ENCODE measurements around the gene MMP20. TPM values are rescaled to one million over a fixed set of nuclear protein-coding genes. Genes with fewer than 3 reads are reported as not detected.

Gene MMP20, protein sequence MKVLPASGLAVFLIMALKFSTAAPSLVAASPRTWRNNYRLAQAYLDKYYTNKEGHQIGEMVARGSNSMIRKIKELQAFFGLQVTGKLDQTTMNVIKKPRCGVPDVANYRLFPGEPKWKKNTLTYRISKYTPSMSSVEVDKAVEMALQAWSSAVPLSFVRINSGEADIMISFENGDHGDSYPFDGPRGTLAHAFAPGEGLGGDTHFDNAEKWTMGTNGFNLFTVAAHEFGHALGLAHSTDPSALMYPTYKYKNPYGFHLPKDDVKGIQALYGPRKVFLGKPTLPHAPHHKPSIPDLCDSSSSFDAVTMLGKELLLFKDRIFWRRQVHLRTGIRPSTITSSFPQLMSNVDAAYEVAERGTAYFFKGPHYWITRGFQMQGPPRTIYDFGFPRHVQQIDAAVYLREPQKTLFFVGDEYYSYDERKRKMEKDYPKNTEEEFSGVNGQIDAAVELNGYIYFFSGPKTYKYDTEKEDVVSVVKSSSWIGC
- not detected for total RNA-seq

DNA sequence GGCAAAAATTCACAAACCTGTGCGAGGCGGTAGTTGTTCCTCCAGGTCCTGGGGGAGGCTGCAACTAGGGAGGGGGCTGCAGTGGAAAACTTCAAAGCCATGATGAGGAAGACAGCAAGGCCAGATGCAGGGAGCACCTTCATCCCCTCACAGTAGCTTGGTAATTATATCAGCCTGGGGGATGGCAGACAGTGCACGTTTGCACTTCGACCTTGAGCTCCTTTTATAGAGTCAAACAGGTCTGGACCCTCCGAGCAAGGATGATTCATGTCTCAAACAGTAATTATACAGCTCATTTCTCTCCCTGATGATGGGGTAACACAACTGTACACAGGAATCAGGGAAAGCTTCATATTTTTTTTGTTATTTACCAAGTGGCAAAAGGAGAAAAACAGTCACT lies at the start of gene MMP20:
Gene MMP20, minus strand, starts transcription at position 156 of the 400 bp plus-strand sequence. Its CDS starts 13 bp downstream, at position 143.
- Histone ChIP-seq H3K36me3 (no peaks in the 10 kb centered on the region), H3K4me3 (no peak within 1 kb of the TSS), H3K27ac (no peak within 1 kb of the TSS), H3K4me1 (no peaks in the 10 kb centered on the region), H3K27me3 (no peaks in the 10 kb centered on the region), H3K9me3 (no peaks in the 10 kb centered on the region)
- 79% methylated on average over 5 of the region's 5 CpGs for WGBS
- DNase-seq (ENCODE audit: low spot score in 2 of 2), result no peak
- TF ChIP-seq, protein P1, sequence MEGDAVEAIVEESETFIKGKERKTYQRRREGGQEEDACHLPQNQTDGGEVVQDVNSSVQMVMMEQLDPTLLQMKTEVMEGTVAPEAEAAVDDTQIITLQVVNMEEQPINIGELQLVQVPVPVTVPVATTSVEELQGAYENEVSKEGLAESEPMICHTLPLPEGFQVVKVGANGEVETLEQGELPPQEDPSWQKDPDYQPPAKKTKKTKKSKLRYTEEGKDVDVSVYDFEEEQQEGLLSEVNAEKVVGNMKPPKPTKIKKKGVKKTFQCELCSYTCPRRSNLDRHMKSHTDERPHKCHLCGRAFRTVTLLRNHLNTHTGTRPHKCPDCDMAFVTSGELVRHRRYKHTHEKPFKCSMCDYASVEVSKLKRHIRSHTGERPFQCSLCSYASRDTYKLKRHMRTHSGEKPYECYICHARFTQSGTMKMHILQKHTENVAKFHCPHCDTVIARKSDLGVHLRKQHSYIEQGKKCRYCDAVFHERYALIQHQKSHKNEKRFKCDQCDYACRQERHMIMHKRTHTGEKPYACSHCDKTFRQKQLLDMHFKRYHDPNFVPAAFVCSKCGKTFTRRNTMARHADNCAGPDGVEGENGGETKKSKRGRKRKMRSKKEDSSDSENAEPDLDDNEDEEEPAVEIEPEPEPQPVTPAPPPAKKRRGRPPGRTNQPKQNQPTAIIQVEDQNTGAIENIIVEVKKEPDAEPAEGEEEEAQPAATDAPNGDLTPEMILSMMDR (IDR thresholded peaks at IDR 0.05), result no peak
- TF ChIP-seq POLR2AphosphoS5 (IDR thresholded peaks at IDR 0.05), result no peak
- no peak for TF ChIP-seq POLR2A (IDR thresholded peaks at IDR 0.05)
- no peak for TF ChIP-seq EP300 (IDR thresholded peaks at IDR 0.05)

DNA sequence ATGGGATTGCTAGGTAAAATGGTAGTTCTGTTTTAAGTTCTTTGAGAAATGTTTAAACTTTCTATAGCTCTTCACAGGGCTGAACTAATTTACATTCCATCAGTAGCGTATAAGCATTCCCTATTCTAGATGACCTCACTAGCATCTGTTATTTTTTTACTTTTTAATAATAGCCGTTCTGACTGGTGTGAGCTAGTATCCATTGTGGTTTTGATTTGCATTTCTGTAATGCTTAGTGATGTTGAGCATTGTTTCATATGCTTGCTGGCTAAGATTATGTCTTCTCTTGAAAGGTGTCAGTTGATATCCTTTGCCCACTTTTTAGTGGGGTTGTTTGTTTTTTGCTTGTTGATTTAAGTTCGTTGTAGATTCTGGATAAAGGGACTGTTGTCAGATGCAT lies 44.5 kb upstream of the MMP20 start:
- Histone ChIP-seq H3K27me3 (no peaks in the 10 kb centered on the region), H3K27ac (no peak overlapping the region), H3K9me3 (no peaks in the 10 kb centered on the region), H3K4me3 (no peak overlapping the region), H3K36me3 (no peaks in the 10 kb centered on the region), H3K4me1 (no peaks in the 10 kb centered on the region)
- no peak for DNase-seq (ENCODE audit: low spot score in 2 of 2)
- WGBS, result 70% methylated on average over 3 of the region's 3 CpGs
- TF ChIP-seq POLR2AphosphoS5 (IDR thresholded peaks at IDR 0.05), result no peak
- no peak for TF ChIP-seq EP300 (IDR thresholded peaks at IDR 0.05)
- TF ChIP-seq, protein P1 (IDR thresholded peaks at IDR 0.05), result no peak
- TF ChIP-seq POLR2A (IDR thresholded peaks at IDR 0.05), result no peak

DNA sequence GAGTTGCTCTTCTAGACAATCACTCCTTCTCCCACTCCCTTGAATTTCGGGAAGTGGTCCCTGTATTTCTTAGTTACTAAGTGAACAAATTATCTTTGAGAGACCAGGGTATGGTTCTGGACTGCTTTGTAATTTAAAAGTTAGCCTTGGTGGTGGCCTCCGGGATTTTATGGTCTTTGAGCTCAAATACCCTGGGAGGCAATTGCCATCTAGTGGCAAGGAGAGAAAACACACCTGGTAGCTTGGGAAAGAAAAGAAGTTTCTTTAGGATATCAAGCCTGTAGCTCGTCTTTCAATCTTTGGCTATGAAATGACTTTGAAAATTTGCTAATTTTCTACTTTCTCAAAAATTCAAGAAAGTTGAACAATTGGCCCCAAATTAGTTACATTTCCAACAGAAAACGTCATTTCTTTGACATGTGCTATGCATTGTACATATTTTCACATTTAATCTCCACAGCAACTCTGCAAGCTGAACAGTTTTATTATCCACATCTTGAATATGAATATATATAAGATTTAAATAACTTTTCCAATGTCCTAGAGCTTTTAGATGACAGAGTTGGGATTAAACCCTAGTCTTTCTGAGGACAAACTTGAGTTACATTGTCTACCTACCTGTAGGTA lies 41.3 kb upstream of the MMP20 start:
- DNase-seq (ENCODE audit: low spot score in 2 of 2), result no peak
- no peaks in the 10 kb centered on the region for H3K36me3 ChIP-seq
- H3K9me3 ChIP-seq, result no peaks in the 10 kb centered on the region
- no peaks in the 10 kb centered on the region for H3K4me1 ChIP-seq
- 12% methylated on average over 4 of the region's 4 CpGs for WGBS
- no peak for TF ChIP-seq EP300 (IDR thresholded peaks at IDR 0.05)
- TF ChIP-seq, protein P1 (IDR thresholded peaks at IDR 0.05), result peak; percentile 70 to 72
- H3K27ac ChIP-seq, result no peak overlapping the region
- no peaks in the 10 kb centered on the region for H3K27me3 ChIP-seq
- no peak overlapping the region for H3K4me3 ChIP-seq

DNA sequence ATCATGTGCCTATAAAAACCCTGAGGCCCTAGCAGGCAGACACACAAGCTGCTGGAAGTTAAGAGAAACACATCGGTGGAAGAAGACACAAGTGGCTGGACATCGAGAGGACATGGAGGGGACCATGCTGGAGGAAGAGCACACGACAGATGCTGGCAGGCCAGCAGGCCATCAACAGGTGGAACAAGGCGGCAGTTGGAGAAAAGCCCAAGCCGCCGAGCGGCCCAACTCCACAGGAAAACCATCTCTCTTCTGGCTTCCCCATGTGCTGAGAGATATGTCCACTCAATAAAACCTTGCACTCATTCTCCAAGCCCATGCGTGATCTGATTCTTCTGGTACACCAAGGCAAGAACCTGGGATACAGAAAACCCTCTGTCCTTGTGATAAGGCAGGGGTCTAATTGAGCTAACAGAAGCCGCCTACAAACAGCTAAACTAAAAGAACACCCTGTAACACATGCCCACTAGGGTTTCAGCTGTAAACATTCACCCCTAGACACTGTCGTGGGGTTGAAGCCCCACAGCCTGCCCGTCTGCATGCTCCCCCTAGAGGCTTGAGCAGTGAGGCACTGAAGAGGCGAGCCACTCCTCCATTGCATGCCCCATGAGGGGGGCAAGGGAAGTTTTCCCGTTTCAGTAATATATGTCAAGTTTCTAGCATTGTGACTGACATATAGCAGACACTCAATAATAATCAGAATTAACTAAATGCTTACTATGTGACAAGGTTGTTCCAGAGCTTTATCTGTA lies 39.0 kb upstream of the MMP20 start:
- H3K4me3 ChIP-seq, result no peak overlapping the region
- no peaks in the 10 kb centered on the region for H3K9me3 ChIP-seq
- H3K27me3 ChIP-seq, result no peaks in the 10 kb centered on the region
- TF ChIP-seq EP300 (IDR thresholded peaks at IDR 0.05), result no peak
- DNase-seq (ENCODE audit: low spot score in 2 of 2), result no peak
- 84% methylated on average over 13 of the region's 13 CpGs for WGBS
- no peaks in the 10 kb centered on the region for H3K36me3 ChIP-seq
- H3K4me1 ChIP-seq, result no peaks in the 10 kb centered on the region
- H3K27ac ChIP-seq, result no peak overlapping the region

DNA sequence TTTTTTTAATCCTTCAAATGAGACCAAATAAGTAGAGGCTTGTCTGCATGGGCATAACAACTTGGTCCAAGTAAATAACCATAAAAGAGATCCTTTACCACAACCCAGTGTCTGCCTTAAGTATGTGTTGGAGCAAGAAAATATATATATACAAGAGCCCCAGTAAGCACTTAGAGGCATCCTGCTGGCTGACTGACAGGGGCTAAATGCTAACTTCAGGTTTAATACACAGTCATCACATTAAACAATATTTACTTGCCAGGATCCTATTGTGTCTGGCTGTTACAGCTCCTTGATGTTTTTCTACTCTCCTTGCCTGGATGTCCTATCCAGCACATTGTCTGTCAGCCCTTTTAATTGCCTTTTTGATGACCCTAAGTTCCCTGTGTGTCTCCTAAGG lies 37.5 kb upstream of the MMP20 start:
- TF ChIP-seq EP300 (IDR thresholded peaks at IDR 0.05) (no peak), POLR2AphosphoS5 (IDR thresholded peaks at IDR 0.05) (no peak), POLR2A (IDR thresholded peaks at IDR 0.05) (no peak)
- TF ChIP-seq, protein P1 (IDR thresholded peaks at IDR 0.05), result no peak
- no peaks in the 10 kb centered on the region for H3K9me3 ChIP-seq
- H3K27me3 ChIP-seq, result no peaks in the 10 kb centered on the region
- DNase-seq (ENCODE audit: low spot score in 2 of 2), result no peak
- no peak overlapping the region for H3K4me3 ChIP-seq
- no peaks in the 10 kb centered on the region for H3K4me1 ChIP-seq
- H3K27ac ChIP-seq, result no peak overlapping the region
- H3K36me3 ChIP-seq, result no peaks in the 10 kb centered on the region
